Stimulated activated CD4-positive, alpha-beta T cell treated with anti-CD3 and anti-CD28 coated beads, Interleukin-1b, Interleukin-23, amount 100 ng/mL, for 48 hours (primary cell): ENCODE results near the gene C14orf180.

Experiments
- DNase-seq: peaks from one replicate; pipeline ENCODE4 v3.0.0-alpha.2; 2020

The C14orf180 gene

DNA sequence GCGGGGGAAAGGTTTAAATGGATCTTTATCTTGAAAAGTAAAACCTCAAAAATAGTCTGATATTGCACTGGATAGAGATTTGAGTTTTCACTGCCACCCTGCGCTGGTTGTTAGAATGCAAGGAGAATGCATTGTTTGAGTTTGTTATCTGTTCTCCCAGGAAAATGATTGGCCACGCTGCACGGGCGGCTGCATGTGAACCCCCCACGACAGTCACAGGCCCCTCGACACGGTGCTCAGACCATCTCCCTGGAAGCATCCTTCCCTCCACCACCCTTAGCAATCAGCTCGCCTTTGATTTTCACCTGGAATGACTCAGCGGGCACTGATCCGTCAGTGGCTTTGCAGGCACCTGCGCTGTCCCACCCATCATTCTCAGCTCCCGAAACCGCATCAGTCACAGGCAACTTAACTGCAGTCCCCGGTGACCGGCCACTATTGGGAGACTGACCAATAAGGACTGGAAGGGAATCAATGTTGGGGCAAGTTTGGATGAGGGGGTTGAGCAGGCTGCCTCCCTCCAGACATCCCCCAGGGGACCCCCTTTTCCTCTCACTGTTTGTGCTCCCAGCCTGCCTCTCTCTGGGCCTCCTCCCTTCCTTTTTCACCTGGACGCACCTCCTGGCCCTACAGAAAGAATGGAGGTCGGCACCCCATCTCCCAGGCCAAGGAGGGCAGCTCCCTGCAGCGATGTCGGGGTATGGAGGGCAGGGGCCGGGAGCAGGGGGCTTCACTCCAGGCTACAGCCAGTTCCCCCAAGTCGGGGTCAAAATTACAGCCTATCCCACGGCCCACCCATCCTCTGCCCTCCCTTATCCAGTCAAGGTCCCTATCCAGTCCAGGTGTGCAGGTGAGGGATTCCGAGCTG is 28.5 kb upstream of the C14orf180 start:
- DNase-seq = no peak

GRCh38 chr14:104551851-104552737 is 27.5 kb upstream of the C14orf180 start:
- DNase-seq = no peak

- no peak for DNase-seq
These were observed 26.8 kb upstream of the C14orf180 start for GRCh38 chr14:104552738-104553125.

DNA sequence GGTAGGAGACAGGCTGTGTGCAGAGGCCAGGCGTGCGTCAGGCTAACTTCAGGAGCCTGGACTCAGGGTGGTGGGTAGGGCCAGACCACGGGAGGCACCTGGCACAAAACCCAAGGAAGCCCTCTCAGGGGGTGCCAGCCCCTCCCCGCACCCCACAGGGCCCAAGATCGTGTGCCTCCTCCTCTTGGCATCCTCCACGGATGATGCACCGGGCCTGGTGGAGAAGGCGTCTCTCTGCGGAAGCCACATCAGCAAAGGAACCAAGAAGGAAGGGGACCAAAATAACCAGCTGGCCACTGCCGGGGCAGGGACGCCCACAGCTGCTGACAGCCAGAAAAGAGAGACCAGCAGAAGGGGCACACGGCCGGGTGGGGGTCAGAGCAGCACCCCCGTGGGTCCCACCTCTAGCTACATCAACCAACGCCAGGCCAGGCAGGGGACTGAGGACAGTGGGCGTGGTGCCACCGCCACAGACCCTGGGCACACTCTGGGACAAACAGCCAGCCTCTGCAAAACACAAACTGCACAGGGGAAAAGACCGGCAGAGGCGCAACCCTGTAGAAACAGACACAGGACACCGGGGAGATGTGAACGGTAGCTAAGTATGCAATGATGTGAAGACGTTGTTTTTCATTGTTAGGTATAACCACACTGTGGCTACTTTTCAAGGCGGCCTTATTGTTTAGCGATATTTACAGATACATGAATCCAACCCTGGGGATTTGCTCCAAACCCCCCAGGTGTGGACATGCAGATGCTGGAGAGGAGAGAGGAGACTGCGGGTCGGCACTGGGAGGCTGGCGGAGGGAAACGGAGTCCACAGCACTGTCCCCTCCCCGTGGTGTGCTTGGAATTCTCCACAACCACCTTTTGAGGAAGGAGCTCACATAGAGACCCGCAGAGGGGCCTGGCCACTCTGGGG is 26.1 kb upstream of the C14orf180 start:
- DNase-seq = no peak

- no peak for DNase-seq
These were observed 25.4 kb upstream of the C14orf180 start for GRCh38 chr14:104554088-104554607.

- no peak for DNase-seq
These were observed 24.7 kb upstream of the C14orf180 start for GRCh38 chr14:104554608-104555429.

DNA sequence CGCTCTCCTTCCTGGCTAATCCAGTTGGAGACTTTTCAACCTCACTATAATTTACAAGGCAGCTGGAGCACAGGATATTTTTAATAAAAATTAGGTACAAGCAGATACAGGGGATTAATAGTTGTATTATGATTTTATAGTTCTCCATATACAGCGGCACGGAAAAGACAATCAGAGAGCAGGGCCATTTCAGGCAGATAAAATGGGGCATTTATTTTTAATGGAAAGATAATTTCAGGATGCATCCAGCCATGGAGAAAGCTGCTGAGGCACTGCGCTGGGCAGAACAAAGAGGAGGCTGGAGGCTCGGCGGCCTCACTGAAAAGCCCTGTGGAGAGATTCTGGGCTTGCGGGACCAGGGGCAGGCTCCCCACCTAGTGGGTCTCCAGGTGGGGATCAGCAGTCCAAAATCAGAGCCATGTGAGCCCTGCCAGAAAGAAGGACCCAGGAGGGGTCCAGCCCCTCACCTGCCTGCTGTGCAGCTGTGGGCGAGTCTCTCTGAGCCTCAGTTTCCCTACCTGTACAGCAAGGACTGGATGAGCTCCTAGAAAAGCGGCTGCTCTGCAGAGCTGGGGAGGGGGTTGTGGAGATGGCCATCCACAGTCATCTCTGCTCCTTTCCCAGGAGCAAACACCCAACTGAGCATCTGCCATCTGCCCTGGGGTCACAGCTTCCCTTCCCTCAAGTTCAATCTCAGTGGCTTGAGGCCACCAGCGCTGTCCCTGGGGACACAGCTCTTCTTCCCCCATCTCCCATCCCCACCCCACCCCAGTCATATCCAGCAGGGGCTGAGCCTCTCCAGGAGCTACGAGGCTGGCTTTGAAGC is 23.9 kb upstream of the C14orf180 start:
- no peak for DNase-seq

DNA sequence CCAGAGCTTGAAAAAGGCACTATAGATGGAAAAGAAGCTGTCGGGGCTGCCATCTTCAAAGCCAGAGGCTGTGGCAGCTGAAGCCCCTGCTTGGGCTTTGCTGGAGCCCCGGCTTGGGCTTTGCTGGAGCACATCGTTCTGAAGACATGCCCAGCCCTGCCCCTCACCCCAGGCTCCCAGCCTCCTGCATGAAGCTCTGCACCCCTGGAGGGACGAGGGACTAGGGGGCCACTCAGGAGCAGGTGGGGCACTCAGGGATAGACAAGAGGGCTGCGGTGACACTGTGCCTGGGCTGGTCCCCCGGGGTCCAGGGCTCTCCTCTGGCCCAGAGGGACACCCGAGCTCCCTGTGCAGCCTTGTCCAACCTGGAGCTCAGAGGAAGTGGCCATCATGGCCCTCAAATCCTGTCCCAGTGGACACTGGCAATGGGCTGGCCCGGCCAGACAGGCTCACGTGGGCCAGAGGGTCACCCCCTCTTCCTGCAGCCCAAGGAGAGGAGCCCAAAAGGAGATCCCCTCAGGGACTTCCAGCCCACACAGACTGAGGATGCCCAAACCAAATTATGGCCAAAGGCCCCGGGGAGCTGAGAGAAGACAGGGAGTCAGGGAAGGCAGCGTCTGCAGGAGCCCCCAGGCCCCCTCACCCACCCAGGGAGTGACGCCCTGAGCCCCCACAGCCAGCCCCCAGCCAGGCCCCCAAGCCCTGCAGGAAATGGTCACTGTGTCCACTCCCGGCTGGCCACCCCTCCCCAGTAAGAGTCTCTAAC is 23.1 kb upstream of the C14orf180 start:
- no peak for DNase-seq

DNA sequence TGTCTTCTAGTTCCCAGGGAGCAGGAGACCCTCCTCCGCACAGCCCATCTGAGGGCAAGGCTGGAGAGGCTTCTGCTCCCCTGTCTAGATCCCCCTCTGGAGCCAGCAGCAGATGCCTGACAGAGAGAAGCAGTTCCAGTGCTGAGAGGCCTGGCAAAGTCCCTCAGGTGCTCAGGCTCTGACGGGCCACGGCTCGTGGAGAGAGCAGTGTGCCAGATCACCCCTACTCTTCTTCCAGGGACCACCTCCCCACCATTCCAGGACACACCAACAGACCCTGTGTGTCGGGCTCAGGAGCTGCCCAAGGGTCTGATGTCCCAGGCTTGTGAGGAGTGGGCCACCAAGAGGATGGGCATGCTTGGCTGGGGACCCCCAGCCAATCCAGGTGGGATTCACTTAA is 22.5 kb upstream of the C14orf180 start:
- DNase-seq = no peak

GRCh38 chr14:104557766-104558165 is 21.8 kb upstream of the C14orf180 start:
- no peak for DNase-seq

DNA sequence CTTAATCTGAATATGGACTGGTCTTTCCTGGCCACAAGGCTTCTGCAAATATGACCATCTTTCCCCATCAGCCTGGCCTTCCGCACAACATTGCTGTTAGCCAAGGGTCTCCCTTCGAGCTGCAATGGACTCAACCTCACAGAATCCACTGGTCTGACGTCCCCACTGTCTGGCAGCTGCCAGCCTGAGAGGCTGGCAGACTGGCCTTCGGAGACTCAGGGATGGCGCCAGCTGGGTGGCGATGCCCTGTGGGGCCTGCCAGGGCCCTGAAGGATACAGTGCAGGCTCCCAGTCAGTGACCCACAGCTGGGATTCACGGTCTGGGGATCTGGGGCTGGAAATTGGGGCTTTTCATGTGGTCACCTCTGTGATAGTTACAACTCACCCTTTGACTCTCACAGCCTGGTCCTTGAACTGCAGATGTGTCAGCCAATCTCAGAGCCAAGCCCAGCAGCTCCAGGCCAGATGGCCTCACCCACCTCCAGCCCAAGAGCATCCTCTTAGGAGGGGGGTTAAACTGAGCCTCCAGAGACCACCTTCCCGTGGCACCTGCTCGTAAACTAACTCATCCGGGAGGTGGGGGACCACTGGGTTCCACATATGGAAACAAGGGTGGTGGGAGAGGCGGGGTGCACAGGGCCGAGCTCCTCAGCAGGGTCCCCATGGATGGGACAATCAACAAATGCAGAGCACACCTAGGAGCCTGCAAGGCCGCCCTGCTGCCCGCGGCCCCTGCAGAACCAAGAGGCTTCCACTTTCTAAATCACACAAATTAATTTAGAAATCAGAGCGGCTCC is 21.1 kb upstream of the C14orf180 start:
- no peak for DNase-seq

GRCh38 chr14:104559028-104559803 is 20.3 kb upstream of the C14orf180 start:
- no peak for DNase-seq

DNA sequence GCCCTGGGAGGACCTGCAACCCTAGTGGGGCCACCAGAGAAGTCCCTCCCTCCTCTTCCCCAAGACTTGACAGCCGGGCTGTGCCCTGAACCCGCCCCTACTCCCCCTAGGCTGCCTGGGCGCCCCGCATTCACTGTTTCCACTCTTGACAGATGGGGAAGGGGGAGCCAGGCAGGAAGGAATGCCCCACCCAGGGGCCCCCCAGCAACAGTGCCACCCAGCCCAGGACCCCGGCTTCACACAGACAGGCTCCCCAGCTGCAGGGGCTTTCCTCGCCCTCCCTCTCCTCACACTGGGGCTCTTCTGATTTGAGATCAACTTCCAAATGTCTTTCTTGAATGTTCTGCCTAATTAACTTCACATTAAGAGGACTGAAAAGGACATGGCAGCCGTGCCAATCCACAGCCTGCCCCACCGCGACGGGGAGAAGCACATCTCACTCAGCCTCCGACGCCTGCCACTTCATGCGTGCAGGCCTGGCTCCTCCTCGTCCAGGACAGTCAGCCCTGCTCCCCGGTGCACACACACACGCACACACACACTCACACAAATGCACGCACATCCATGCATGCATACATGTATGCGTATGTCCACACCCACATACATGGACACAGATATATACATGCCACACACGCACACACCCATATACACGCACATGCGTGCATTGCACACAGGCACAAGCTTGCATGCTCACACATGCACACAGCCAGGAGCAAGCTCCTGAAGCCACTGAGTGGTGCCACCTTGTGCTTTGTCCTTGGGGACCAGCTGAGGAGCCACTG is 19.6 kb upstream of the C14orf180 start:
- DNase-seq = no peak

- no peak for DNase-seq
These were observed 19.0 kb upstream of the C14orf180 start for GRCh38 chr14:104560586-104560945.

GRCh38 chr14:104561124-104561557 is 18.4 kb upstream of the C14orf180 start:
- no peak for DNase-seq

GRCh38 chr14:104561632-104562495 is 17.7 kb upstream of the C14orf180 start:
- DNase-seq = no peak
